HepG2 (cell line): Measurements from ENCODE around the gene PGAP3. TPM values are rescaled to one million over a fixed set of nuclear protein-coding genes. Genes with fewer than 3 reads are reported as not detected.

Experiments used
- ATRX ChIP-seq: sonication (generic); formaldehyde crosslinking; IDR thresholded peaks from 2 replicates; pipeline ENCODE4 v1.4.0; 2020; ENCODE audit warnings: missing genetic modification reagents, borderline replicate concordance
- BHLHE40 ChIP-seq: IDR thresholded peaks from 2 replicates; pipeline ENCODE4 v1.6.1; 2011; ENCODE audit warnings: low read length, improper control_type of control experiment
- CBX1 ChIP-seq: IDR thresholded peaks from one replicate; pipeline ENCODE4 v1.6.1; 2016; ENCODE audit warnings: antibody characterized with exemption, low read depth
- CREB1 ChIP-seq, 2 experiments: fragments of 450-650 bp in 1 of 2; IDR thresholded peaks; 2 replicates each; pipeline ENCODE4 v1.6.1; 2016 to 2017; ENCODE audit warnings: control low read depth in 1 of 2, mild to moderate bottlenecking in 1 of 2, missing compliant biosample characterization in 1 of 2, missing genetic modification characterization in 1 of 2
- EEA1 ChIP-seq: sonication (generic); formaldehyde crosslinking; IDR thresholded peaks from 2 replicates; pipeline ENCODE4 v1.5.1; 2020; ENCODE audit warnings: mild to moderate bottlenecking, missing genetic modification reagents, borderline replicate concordance
- FOXO1 ChIP-seq: sonication (generic); formaldehyde crosslinking; IDR thresholded peaks from 2 replicates; pipeline ENCODE4 v1.4.0; 2020; ENCODE audit warnings: missing genetic modification reagents
- LCORL ChIP-seq, 2 experiments: fragments of 450-650 bp in 1 of 2; sonication (generic) in 1 of 2; formaldehyde crosslinking in 1 of 2; IDR thresholded peaks; 2 replicates each; pipeline versions ENCODE4 v1.5.0 to v1.6.1; 2017 to 2020; ENCODE audit warnings: antibody characterized with exemption in 1 of 2, missing genetic modification reagents in 1 of 2
- NCOA1 ChIP-seq: sonication (generic); formaldehyde crosslinking; IDR thresholded peaks from 2 replicates; pipeline ENCODE4 v1.9.0; 2021; ENCODE audit warnings: missing genetic modification reagents
- NCOA2 ChIP-seq: sonication (generic); formaldehyde crosslinking; IDR thresholded peaks from 2 replicates; pipeline ENCODE4 v1.8.0; 2022; ENCODE audit warnings: inconsistent platforms
- NONO ChIP-seq, 2 experiments: fragments of 450-650 bp in 1 of 2; sonication (generic) in 1 of 2; formaldehyde crosslinking in 1 of 2; IDR thresholded peaks in 1 of 2; conservative IDR thresholded peaks in 1 of 2; 2 replicates each; pipeline versions ENCODE4 v1.6.1 to v1.8.0; 2017 to 2022; ENCODE audit warnings: mild to moderate bottlenecking in 1 of 2, missing genetic modification reagents in 1 of 2, moderate library complexity in 1 of 2
- NR2F2 ChIP-seq: IDR thresholded peaks from 2 replicates; pipeline ENCODE4 v1.6.1; 2012; ENCODE audit warnings: low read depth, inconsistent platforms, borderline replicate concordance
- REST ChIP-seq, 2 experiments: IDR thresholded peaks; 2 replicates each; pipeline ENCODE4 v1.6.1; 2011 to 2012; ENCODE audit warnings: low read length in 2 of 2, borderline replicate concordance in 1 of 2, low read depth in 1 of 2, mild to moderate bottlenecking in 1 of 2, moderate library complexity in 1 of 2
- SNAPC2 ChIP-seq: sonication (generic); formaldehyde crosslinking; IDR thresholded peaks from 2 replicates; pipeline ENCODE4 v1.8.1; 2022; ENCODE audit warnings: mild to moderate bottlenecking, missing genetic modification reagents
- SPEN ChIP-seq: sonication (generic); formaldehyde crosslinking; IDR thresholded peaks from 2 replicates; pipeline ENCODE4 v1.5.1; 2020; ENCODE audit warnings: low read depth, mild to moderate bottlenecking, missing genetic modification reagents
- SSRP1 ChIP-seq: IDR thresholded peaks from 2 replicates; pipeline ENCODE4 v1.6.1; 2016; ENCODE audit warnings: control low read depth
- TBX2 ChIP-seq: sonication (generic); formaldehyde crosslinking; IDR thresholded peaks from 2 replicates; pipeline ENCODE4 v1.5.0; 2020; ENCODE audit warnings: missing genetic modification reagents, mild to moderate bottlenecking, borderline replicate concordance
- ZFP36 ChIP-seq: fragments of 150-350 bp; IDR thresholded peaks from 2 replicates; pipeline ENCODE4 v1.6.1; 2018; ENCODE audit warnings: borderline replicate concordance, low read length, low read depth; ENCODE audit not compliant: partially characterized antibody
- ZNF329 ChIP-seq: sonication (generic); formaldehyde crosslinking; IDR thresholded peaks from 2 replicates; pipeline ENCODE4 v1.9.0; 2021; ENCODE audit warnings: low read depth, mild to moderate bottlenecking, missing genetic modification reagents
- ZNF543 ChIP-seq: sonication (generic); formaldehyde crosslinking; IDR thresholded peaks from 2 replicates; pipeline ENCODE4 v1.4.0; 2020; ENCODE audit warnings: mild to moderate bottlenecking, missing genetic modification reagents
- ZNF781 ChIP-seq: sonication (generic); formaldehyde crosslinking; IDR thresholded peaks from 2 replicates; pipeline ENCODE4 v1.5.1; 2020; ENCODE audit warnings: borderline replicate concordance, mild to moderate bottlenecking, missing genetic modification reagents; ENCODE audit errors: not compliant biosample characterization
- polyA plus RNA-seq, 8 experiments: library from polyadenylated mRNA; depleted of rRNA in 3 of 8; stranded (reverse) in 7 of 8; unstranded in 1 of 8; fragments of >200 nt; fragmentation: Illumina TruSeq in 4 of 8; extraction: Trizol in 4 of 8; gene quantifications; 2 replicates each; pipeline versions ENCODE4 v1.2.1 to v1.2.3, GENCODE V29; 2011 to 2016; ENCODE audit warnings: low read depth in 4 of 8, missing spikeins in 1 of 8, mixed read lengths in 1 of 8; ENCODE audit not compliant: insufficient read depth in 1 of 8
- total RNA-seq, 5 experiments: library from RNA; depleted of rRNA; stranded (reverse); fragments of >200 nt; fragmentation: Illumina TruSeq; extraction: Trizol; gene quantifications; 2 replicates each; pipeline ENCODE4 v1.2.3, GENCODE V29; 2016; ENCODE audit warnings: low read depth in 1 of 5
- TF ChIP-seq, protein P1 (sequence below): sonication (generic); formaldehyde crosslinking; conservative IDR thresholded peaks from 2 replicates; pipeline ENCODE4 v1.4.0; 2020; ENCODE audit warnings: mild to moderate bottlenecking, missing genetic modification reagents, moderate library complexity

The PGAP3 gene
- total and polyA plus RNA-seq, 2 of the 13 experiments (the other 11 are each of a cell fraction or from before 2014, with no cell fraction given): 11.9 to 14.6 TPM

DNA sequence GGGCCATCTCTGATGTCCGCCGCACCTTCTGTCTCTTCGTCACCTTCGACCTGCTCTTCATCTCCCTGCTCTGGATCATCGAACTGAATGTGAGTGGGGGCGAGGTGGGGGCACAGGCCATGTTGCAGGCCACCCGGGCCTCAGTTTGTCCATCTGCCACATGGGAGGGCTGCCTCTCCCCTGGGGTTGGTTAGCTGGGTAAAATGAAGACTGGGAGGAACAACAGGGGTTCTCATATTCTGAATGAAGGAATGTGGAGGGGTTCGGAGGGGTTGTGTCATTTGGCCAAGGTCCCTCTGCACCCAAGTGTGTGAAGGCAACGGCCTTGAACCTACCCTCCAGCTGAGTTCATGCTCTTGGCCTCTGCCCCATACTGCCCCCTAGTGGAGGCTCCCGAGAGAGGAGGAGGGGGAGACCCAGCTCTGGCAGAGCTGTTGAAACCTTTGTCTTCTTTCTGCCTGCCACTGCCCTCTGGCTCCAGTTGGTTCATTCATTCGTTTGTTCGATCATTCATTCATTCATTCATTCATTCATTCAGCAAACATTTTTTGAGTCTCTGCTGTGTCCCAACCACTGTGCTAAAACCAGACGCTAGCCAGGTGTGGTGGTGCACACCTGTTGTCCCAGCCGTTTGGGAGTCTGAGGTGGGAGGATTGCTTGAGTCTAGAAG lies 34.1 kb downstream of the PGAP3 start (continued):
- TF ChIP-seq, protein P1, sequence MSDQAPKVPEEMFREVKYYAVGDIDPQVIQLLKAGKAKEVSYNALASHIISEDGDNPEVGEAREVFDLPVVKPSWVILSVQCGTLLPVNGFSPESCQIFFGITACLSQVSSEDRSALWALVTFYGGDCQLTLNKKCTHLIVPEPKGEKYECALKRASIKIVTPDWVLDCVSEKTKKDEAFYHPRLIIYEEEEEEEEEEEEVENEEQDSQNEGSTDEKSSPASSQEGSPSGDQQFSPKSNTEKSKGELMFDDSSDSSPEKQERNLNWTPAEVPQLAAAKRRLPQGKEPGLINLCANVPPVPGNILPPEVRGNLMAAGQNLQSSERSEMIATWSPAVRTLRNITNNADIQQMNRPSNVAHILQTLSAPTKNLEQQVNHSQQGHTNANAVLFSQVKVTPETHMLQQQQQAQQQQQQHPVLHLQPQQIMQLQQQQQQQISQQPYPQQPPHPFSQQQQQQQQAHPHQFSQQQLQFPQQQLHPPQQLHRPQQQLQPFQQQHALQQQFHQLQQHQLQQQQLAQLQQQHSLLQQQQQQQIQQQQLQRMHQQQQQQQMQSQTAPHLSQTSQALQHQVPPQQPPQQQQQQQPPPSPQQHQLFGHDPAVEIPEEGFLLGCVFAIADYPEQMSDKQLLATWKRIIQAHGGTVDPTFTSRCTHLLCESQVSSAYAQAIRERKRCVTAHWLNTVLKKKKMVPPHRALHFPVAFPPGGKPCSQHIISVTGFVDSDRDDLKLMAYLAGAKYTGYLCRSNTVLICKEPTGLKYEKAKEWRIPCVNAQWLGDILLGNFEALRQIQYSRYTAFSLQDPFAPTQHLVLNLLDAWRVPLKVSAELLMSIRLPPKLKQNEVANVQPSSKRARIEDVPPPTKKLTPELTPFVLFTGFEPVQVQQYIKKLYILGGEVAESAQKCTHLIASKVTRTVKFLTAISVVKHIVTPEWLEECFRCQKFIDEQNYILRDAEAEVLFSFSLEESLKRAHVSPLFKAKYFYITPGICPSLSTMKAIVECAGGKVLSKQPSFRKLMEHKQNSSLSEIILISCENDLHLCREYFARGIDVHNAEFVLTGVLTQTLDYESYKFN: peak; percentile 38; the same call in 1 of the 2 replicates
- TF ChIP-seq ZNF543: no peak
- TF ChIP-seq ZNF329 (CRISPR knock-in tag): no peak
- TF ChIP-seq REST (IDR thresholded peaks at IDR 0.05; ENCODE audit: borderline replicate concordance in 1 of 2, low read depth in 1 of 2, low read length in 2 of 2): no peak
- TF ChIP-seq FOXO1 (CRISPR knock-in tag): peak; percentile 62
- no peak for TF ChIP-seq CBX1
- TF ChIP-seq NCOA1: no peak
- TF ChIP-seq ZNF781 (CRISPR knock-in tag): no peak
- no peak for TF ChIP-seq LCORL (IDR thresholded peaks at IDR 0.05)
- peak; percentile 81; the same call in 1 of the 2 replicates for TF ChIP-seq LCORL (CRISPR knock-in tag; IDR thresholded peaks at IDR 0.05)
- TF ChIP-seq EEA1 (CRISPR knock-in tag): no peak
- TF ChIP-seq NCOA2: 0 out of 2 replicates have a peak, but pooled peaks have one; percentile 31
- peak; percentile 68 for TF ChIP-seq NR2F2
- no peak for TF ChIP-seq TBX2
- no peak for TF ChIP-seq ZFP36
- no peak for TF ChIP-seq SPEN (CRISPR knock-in tag)
- TF ChIP-seq BHLHE40: peak; percentile 42; the same call in 1 of the 2 replicates
- no peak for TF ChIP-seq NONO (IDR thresholded peaks at IDR 0.05)
- no peak; the same call in 1 of the 2 replicates for TF ChIP-seq NONO (CRISPR knock-in tag; conservative IDR thresholded peaks at IDR 0.05)
- no peak for TF ChIP-seq CREB1 (IDR thresholded peaks at IDR 0.05)
- no peak for TF ChIP-seq CREB1 (CRISPR knock-in tag; IDR thresholded peaks at IDR 0.05)
- TF ChIP-seq SSRP1 (CRISPR knock-in tag): no peak
- no peak for TF ChIP-seq SNAPC2 (CRISPR knock-in tag)
- TF ChIP-seq ATRX (CRISPR knock-in tag): no peak
